H1 (cell line): ENCODE results near the gene POLA1. TPM values are rescaled to one million over a fixed set of nuclear protein-coding genes. Genes with fewer than 3 reads are reported as not detected.

ENCODE experiments used
- CTCF ChIA-PET: fragments of 300-600 bp; sonication (Branson Sonifier 250); formaldehyde crosslinking; loops from one replicate; lab custom pipeline; 2021; ENCODE audit not compliant: partially characterized antibody; lab: Charles Lee
- POLR2A ChIA-PET: fragments of 300-600 bp; sonication (Branson Sonifier 250); formaldehyde crosslinking; loops from one replicate; lab custom pipeline; 2021; ENCODE audit warnings: inconsistent platforms; ENCODE audit not compliant: partially characterized antibody; lab: Charles Lee
- DNase-seq, 2 experiments: peaks; one replicate each; pipeline versions ENCODE4 v3.0.0 to v3.0.0-alpha.2; 2010 to 2022; ENCODE audit warnings: low spot score in 2 of 2, low read depth in 1 of 2, mixed read lengths in 1 of 2
- FAIRE-seq: peaks from 2 replicates; lab custom pipeline; 2011; peaks lifted over from hg19 to GRCh38; lab: Jason Lieb, UNC
- H2AFZ ChIP-seq: 2 replicates; pipeline ENCODE4 v1.8.1; 2012; ENCODE audit warnings: low read length, inconsistent platforms
- H2AK5ac ChIP-seq: 2 replicates; pipeline ENCODE4 v1.6.1; 2013; ENCODE audit warnings: low read depth, low read length
- H2BK120ac ChIP-seq: replicated peaks from 2 replicates; pipeline ENCODE3; 2013; ENCODE audit warnings: low read depth, low read length, inconsistent platforms
- H2BK12ac ChIP-seq: 2 replicates; pipeline ENCODE4 v1.6.1; 2013; ENCODE audit warnings: low read depth, low read length
- H2BK15ac ChIP-seq: 2 replicates; pipeline ENCODE4 v1.6.1; 2013; ENCODE audit warnings: low read length
- H2BK20ac ChIP-seq: 2 replicates; pipeline ENCODE4 v1.6.1; 2013; ENCODE audit warnings: low read length
- H2BK5ac ChIP-seq: 2 replicates; pipeline ENCODE4 v1.6.1; 2013; ENCODE audit warnings: low read depth, low read length
- H3K14ac ChIP-seq: 2 replicates; pipeline ENCODE4 v1.6.1; 2013; ENCODE audit warnings: inconsistent platforms; ENCODE audit not compliant: insufficient read length
- H3K18ac ChIP-seq: 2 replicates; pipeline ENCODE4 v1.6.1; 2013; ENCODE audit warnings: low read length; ENCODE audit errors: extremely low read depth
- H3K23ac ChIP-seq: 2 replicates; pipeline ENCODE4 v1.6.1; 2013; ENCODE audit warnings: inconsistent platforms; ENCODE audit not compliant: insufficient read length
- H3K23me2 ChIP-seq: 2 replicates; pipeline ENCODE4 v1.6.1; 2013; ENCODE audit warnings: low read depth, low read length
- H3K27ac ChIP-seq: 2 replicates; pipeline ENCODE4 v1.6.1; 2011; ENCODE audit warnings: low read depth, low read length, inconsistent platforms
- H3K27me3 ChIP-seq, 4 experiments: replicated peaks in 1 of 4; 1 replicate in 1 of 4; 2 replicates in 3 of 4; pipeline versions ENCODE4 v1.6.1 to v1.8.1; 2011 to 2013; ENCODE audit warnings: low read length in 3 of 4, mild to moderate bottlenecking in 3 of 4, inconsistent platforms in 2 of 4, mixed read lengths in 2 of 4, moderate library complexity in 1 of 4; ENCODE audit not compliant: control insufficient read depth in 3 of 4, insufficient read depth in 3 of 4; ENCODE audit errors: extremely low read depth in 1 of 4
- H3K36me3 ChIP-seq, 4 experiments: 2 replicates each; pipeline versions ENCODE4 v1.6.1 to v1.8.1; 2011 to 2013; ENCODE audit warnings: mild to moderate bottlenecking in 4 of 4, low read length in 3 of 4, moderate library complexity in 2 of 4, control low read depth in 1 of 4, inconsistent platforms in 1 of 4; ENCODE audit not compliant: insufficient read depth in 4 of 4, control insufficient read depth in 2 of 4
- H3K4ac ChIP-seq: replicated peaks from 2 replicates; pipeline ENCODE3; 2013; ENCODE audit warnings: low read length, low read depth, mixed read lengths, inconsistent platforms; ENCODE audit not compliant: insufficient read length
- H3K4me1 ChIP-seq, 4 experiments: replicated peaks in 1 of 4; 1 replicate in 1 of 4; 2 replicates in 3 of 4; pipeline versions ENCODE4 v1.6.1 to v1.8.1; 2011 to 2013; ENCODE audit warnings: low read length in 3 of 4, inconsistent platforms in 2 of 4, mixed read lengths in 1 of 4; ENCODE audit not compliant: insufficient read depth in 4 of 4, control insufficient read depth in 3 of 4
- H3K4me2 ChIP-seq, 2 experiments: 2 replicates each; pipeline versions ENCODE4 v1.6.1 to v1.8.1; 2011 to 2013; ENCODE audit warnings: low read depth in 2 of 2, low read length in 2 of 2, control low read depth in 1 of 2, inconsistent platforms in 1 of 2, mild to moderate bottlenecking in 1 of 2; ENCODE audit not compliant: insufficient read depth in 1 of 2
- H3K4me3 ChIP-seq, 4 experiments: fragments of 200-600, 300-600 bp in 1 of 4; sonication (generic), shearing (Covaris generic), sonication (Bioruptor Twin) in 1 of 4; 2 replicates each; pipeline versions ENCODE4 v1.5.1 to v1.8.1; 2011 to 2016; ENCODE audit warnings: low read length in 4 of 4, low read depth in 3 of 4, control low read depth in 2 of 4, inconsistent platforms in 2 of 4, mild to moderate bottlenecking in 2 of 4, mixed read lengths in 1 of 4, moderate library complexity in 1 of 4; ENCODE audit not compliant: insufficient read depth in 2 of 4; ENCODE audit errors: extremely low read depth in 1 of 4
- H3K56ac ChIP-seq: replicated peaks from 2 replicates; pipeline ENCODE3; 2013; ENCODE audit warnings: low read depth, mild to moderate bottlenecking, mixed read lengths, low read length, inconsistent platforms; ENCODE audit not compliant: insufficient read length
- H3K79me1 ChIP-seq: 2 replicates; pipeline ENCODE4 v1.6.1; 2013; ENCODE audit warnings: low read depth, low read length, control low read depth
- H3K79me2 ChIP-seq, 2 experiments: 2 replicates each; pipeline versions ENCODE4 v1.6.1 to v1.8.1; 2012 to 2013; ENCODE audit warnings: low read length in 2 of 2, mild to moderate bottlenecking in 2 of 2, inconsistent platforms in 1 of 2; ENCODE audit not compliant: insufficient read depth in 2 of 2, control insufficient read depth in 1 of 2
- H3K9ac ChIP-seq, 4 experiments: replicated peaks in 1 of 4; 1 replicate in 1 of 4; 2 replicates in 3 of 4; pipeline versions ENCODE4 v1.6.1 to v1.8.1; 2011 to 2013; ENCODE audit warnings: low read depth in 3 of 4, low read length in 3 of 4, control low read depth in 2 of 4, mild to moderate bottlenecking in 2 of 4, moderate library complexity in 2 of 4, inconsistent platforms in 1 of 4; ENCODE audit errors: extremely low read depth in 1 of 4
- H3K9me3 ChIP-seq, 2 experiments: 2 replicates each; pipeline versions ENCODE4 v1.6.1 to v1.8.1; 2012 to 2013; ENCODE audit warnings: mild to moderate bottlenecking in 2 of 2, moderate library complexity in 2 of 2, control low read depth in 1 of 2, inconsistent platforms in 1 of 2, low read depth in 1 of 2, low read length in 1 of 2, mixed read lengths in 1 of 2; ENCODE audit not compliant: insufficient read depth in 2 of 2
- H4K20me1 ChIP-seq, 2 experiments: replicated peaks in 1 of 2; 2 replicates each; pipeline versions ENCODE3 to v1.8.1; 2011 to 2013; ENCODE audit warnings: inconsistent platforms in 2 of 2, low read length in 2 of 2, mild to moderate bottlenecking in 1 of 2; ENCODE audit not compliant: insufficient read depth in 2 of 2, control insufficient read depth in 1 of 2
- H4K5ac ChIP-seq: 2 replicates; pipeline ENCODE4 v1.6.1; 2013; ENCODE audit warnings: low read length, low read depth, mixed read lengths, inconsistent platforms; ENCODE audit not compliant: insufficient read length
- H4K8ac ChIP-seq: 2 replicates; pipeline ENCODE4 v1.8.0; 2013; ENCODE audit warnings: mild to moderate bottlenecking, moderate library complexity, low read length, inconsistent platforms; ENCODE audit not compliant: insufficient read depth; ENCODE audit errors: extremely low read depth
- H4K91ac ChIP-seq: replicated peaks from 2 replicates; pipeline ENCODE3; 2013; ENCODE audit warnings: low read length, mixed read lengths, inconsistent platforms; ENCODE audit not compliant: insufficient read length
- ASH2L ChIP-seq: fragments of 200-600, 300-600 bp; sonication (generic); IDR thresholded peaks from one replicate; pipeline ENCODE4 v1.7.1; 2017; ENCODE audit warnings: low read length
- CHD1 ChIP-seq: IDR thresholded peaks from 2 replicates; pipeline ENCODE4 v1.6.1; 2012; ENCODE audit warnings: low read depth, low read length, improper control_type of control experiment
- EGR1 ChIP-seq: IDR thresholded peaks from 2 replicates; pipeline ENCODE4 v1.6.1; 2011; ENCODE audit warnings: low read depth, low read length, borderline replicate concordance
- EP300 ChIP-seq, 2 experiments: IDR thresholded peaks; 1 replicate in 1 of 2; 2 replicates in 1 of 2; pipeline ENCODE4 v1.6.1; 2011 to 2012; ENCODE audit warnings: low read depth in 2 of 2, low read length in 2 of 2, mild to moderate bottlenecking in 2 of 2, borderline replicate concordance in 1 of 2, inconsistent platforms in 1 of 2, moderate library complexity in 1 of 2
- GABPA ChIP-seq: IDR thresholded peaks from 2 replicates; pipeline ENCODE4 v1.6.1; 2011; ENCODE audit warnings: mild to moderate bottlenecking, low read length, moderate library complexity, borderline replicate concordance; ENCODE audit not compliant: insufficient read depth
- NANOG ChIP-seq: IDR thresholded peaks from 2 replicates; pipeline ENCODE4 v1.6.1; 2011; ENCODE audit warnings: low read length, low read depth, mild to moderate bottlenecking, inconsistent platforms; ENCODE audit not compliant: insufficient read depth, poor library complexity, severe bottlenecking
- PHF8 ChIP-seq: fragments of 200-600 bp; sonication (generic); conservative IDR thresholded peaks from 2 replicates; pipeline ENCODE4 v1.7.1; 2012; ENCODE audit warnings: low read depth, mild to moderate bottlenecking, inconsistent platforms, low read length, moderate library complexity
- RBBP5 ChIP-seq: IDR thresholded peaks from 2 replicates; pipeline ENCODE4 v1.7.1; 2012; ENCODE audit warnings: low read depth, mild to moderate bottlenecking, inconsistent platforms, low read length, moderate library complexity, borderline replicate concordance
- RNF2 ChIP-seq: fragments of 200-900, 300-1000 bp; sonication (generic); IDR thresholded peaks from 2 replicates; pipeline ENCODE4 v1.7.1; 2016; ENCODE audit warnings: borderline replicate concordance, low read depth, mild to moderate bottlenecking, antibody characterized with exemption, low read length; ENCODE audit not compliant: poor library complexity, severe bottlenecking; ENCODE audit errors: missing control alignments
- RXRA ChIP-seq: IDR thresholded peaks from 2 replicates; pipeline ENCODE4 v1.6.1; 2011; ENCODE audit warnings: low read depth, mild to moderate bottlenecking, low read length, moderate library complexity; ENCODE audit not compliant: insufficient read depth
- TAF7 ChIP-seq: optimal IDR thresholded peaks from 2 replicates; pipeline ENCODE3; 2011; ENCODE audit warnings: low read depth, mild to moderate bottlenecking, inconsistent platforms, low read length, moderate library complexity, borderline replicate concordance
- YY1 ChIP-seq: IDR thresholded peaks from 2 replicates; pipeline ENCODE4 v1.6.1; 2011; ENCODE audit warnings: low read depth, mild to moderate bottlenecking, low read length
- WGBS, 2 experiments: shearing (Covaris generic) in 1 of 2; methylation state at CpG; one replicate each; pipeline versions ENCODE4 v1.1.6 to v1.1.7; 2013 to 2015; ENCODE audit warnings: low lambda C conversion rate in 2 of 2, mixed read lengths in 2 of 2, inconsistent platforms in 1 of 2, low coverage in 1 of 2, missing lambda C conversion rate in 1 of 2; ENCODE audit not compliant: insufficient replicate concordance in 2 of 2, insufficient coverage in 1 of 2, insufficient read length in 1 of 2; ENCODE audit errors: extremely low coverage in 1 of 2, missing lambda C conversion rate in 1 of 2; 5-methylcytosine and 5-hydroxymethylcytosine counted together
- polyA plus RNA-seq, 7 experiments: library from polyadenylated mRNA; depleted of rRNA in 3 of 7; stranded (reverse) in 5 of 7; unstranded in 2 of 7; fragments of >200 nt in 5 of 7; fragments of 200-250 nt in 2 of 7; gene quantifications; 1 replicate in 5 of 7; 2 replicates in 1 of 7; 4 replicates in 1 of 7; pipeline versions ENCODE4 v1.2.1 to v1.2.3, GENCODE V29; 2011 to 2013; ENCODE audit warnings: missing spikeins in 2 of 7, mixed read lengths in 2 of 7
- total RNA-seq: library from RNA; stranded (reverse); fragmentation: NEBNext Ultra II Directional; extraction: Animal tissue kit (Norgen Biotek cat#: 25700); gene quantifications from 2 replicates; pipeline ENCODE4 v1.2.1, GENCODE V29; 2021

Gene POLA1
- total and polyA plus RNA-seq, 2 of the 8 experiments (the other 6 are each of a cell fraction or from before 2014, with no cell fraction given), result 5.6 to 34.9 TPM

- FAIRE-seq, result no peak
- Histone ChIP-seq H3K79me2 (no peaks in the 10 kb centered on the region), H2BK12ac (no peak overlapping the region)
- TF ChIP-seq EGR1 (no peak), RBBP5 (no peak), RNF2 (no peak), ASH2L (no peak), EP300 (IDR thresholded peaks at IDR 0.05; ENCODE audit: borderline replicate concordance in 1 of 2, low read depth in 2 of 2, low read length in 2 of 2) (no peak), TAF7 (no peak), GABPA (no peak), CHD1 (no peak), RXRA (no peak), PHF8 (no peak), NANOG (no peak), YY1 (no peak)
- TF ChIP-seq, all 59 proteins: peak for 0
- no peak overlapping the region for H4K5ac ChIP-seq
- H4K20me1 ChIP-seq, result no peaks in the 10 kb centered on the region
- no peak overlapping the region for H3K23ac ChIP-seq
- no peaks in the 10 kb centered on the region for H3K9me3 ChIP-seq
- H3K56ac ChIP-seq, result no peak overlapping the region
- no peaks in the 10 kb centered on the region for H3K4me1 ChIP-seq
- ChIA-PET POLR2A (no interaction called here), CTCF (no interaction called here)
- no peak overlapping the region for H3K4ac ChIP-seq
- no peak overlapping the region for H3K18ac ChIP-seq
- no peak overlapping the region for H2BK5ac ChIP-seq
- no peaks in the 10 kb centered on the region for H3K36me3 ChIP-seq
- H3K79me1 ChIP-seq, result no peaks in the 10 kb centered on the region
- no peak overlapping the region for H2BK120ac ChIP-seq
- no peak overlapping the region for H3K4me3 ChIP-seq
- H3K23me2 ChIP-seq, result no peaks in the 10 kb centered on the region
- DNase-seq, result no peak
- H3K14ac ChIP-seq, result no peak overlapping the region
- H2AFZ ChIP-seq, result no peak overlapping the region
- H3K27me3 ChIP-seq, result no peaks in the 10 kb centered on the region
- H3K9ac ChIP-seq, result no peak overlapping the region
- H2BK20ac ChIP-seq, result no peak overlapping the region
- no peak overlapping the region for H3K27ac ChIP-seq
- H4K8ac ChIP-seq, result no peak overlapping the region
- H4K91ac ChIP-seq, result no peak overlapping the region
- no peak overlapping the region for H2AK5ac ChIP-seq
- no peak overlapping the region for H2BK15ac ChIP-seq
- 92% methylated on average over 5 of the region's 5 CpGs; no CpG with 5 or more reads in 1 of the 2 experiments for WGBS, 2 experiments
- H3K4me2 ChIP-seq, result no peak overlapping the region
These were observed 276.1 kb downstream of the POLA1 start for GRCh38 chrX:24969812-24970211.
